HCT116 (cell line): ENCODE measurements around the gene ORC4. TPM values are rescaled to one million over a fixed set of nuclear protein-coding genes. Genes with fewer than 3 reads are reported as not detected.

ENCODE experiments used
- ATAC-seq: fragments of 200-7000 bp; cut with Tn5 transposase; 2 replicates; pipeline ENCODE4 v1.9.1; 2020; ENCODE audit warnings: mild to moderate bottlenecking, moderate library complexity
- BruUV-seq: library from RNA; stranded (reverse); fragments of 400-500 nt; replicated peaks from 2 replicates; lab custom pipeline; 2021; lab: Mats Ljungman, UMichigan
- CTCF ChIA-PET: fragments of 300-600 bp; sonication (Branson Sonifier 250); formaldehyde crosslinking; loops from one replicate; lab custom pipeline; 2021; ENCODE audit warnings: antibody characterized with exemption; lab: Charles Lee
- POLR2A ChIA-PET: fragments of 300-600, 350-600 bp; sonication (Branson Sonifier 250); formaldehyde crosslinking; loops from one replicate; lab custom pipeline; 2021; ENCODE audit warnings: antibody characterized with exemption; lab: Charles Lee
- RAD21 ChIA-PET, 2 experiments: fragments of 300-600 bp; sonication (Branson Sonifier 250); formaldehyde crosslinking; loops; one replicate each; lab custom pipeline; 2023; ENCODE audit warnings: low total read pairs in 2 of 2; ENCODE audit not compliant: uncharacterized antibody in 2 of 2, unreplicated experiment in 2 of 2, low non-redundant PET in 1 of 2; lab: Charles Lee
- DNase-seq: peaks from one replicate; pipeline ENCODE4 v3.0.0-alpha.2; 2010; ENCODE audit warnings: low read depth, low spot score
- H2AFZ ChIP-seq: fragments of 200-600 bp; shearing (Covaris generic), sonication (generic); 2 replicates; pipeline ENCODE4 v1.6.1; 2017; ENCODE audit warnings: low read depth, mixed run types, mixed read lengths, antibody characterized with exemption, low read length; ENCODE audit not compliant: poor library complexity, severe bottlenecking
- H3K27ac ChIP-seq: 2 replicates; pipeline ENCODE4 v1.5.1; 2012; ENCODE audit warnings: low read depth, low read length
- H3K27me3 ChIP-seq: fragments of 200-600 bp; sonication (generic); 2 replicates; pipeline ENCODE4 v1.6.1; 2016; ENCODE audit warnings: mixed run types, low read length, mixed read lengths; ENCODE audit not compliant: insufficient read depth
- H3K36me3 ChIP-seq, 2 experiments: fragments of 200-500 bp in 1 of 2; fragments of 200-600 bp in 1 of 2; sonication (Bioruptor generic) in 1 of 2; sonication (generic) in 1 of 2; 2 replicates each; pipeline versions ENCODE4 v1.5.1 to v1.6.1; 2014 to 2016; ENCODE audit warnings: low read length in 2 of 2, inconsistent platforms in 1 of 2, mixed read lengths in 1 of 2, mixed run types in 1 of 2; ENCODE audit not compliant: insufficient read depth in 2 of 2, control insufficient read depth in 1 of 2
- H3K4me1 ChIP-seq, 2 experiments: fragments of 200-600 bp in 1 of 2; sonication (generic) in 1 of 2; 2 replicates each; pipeline versions ENCODE4 v1.5.1 to v1.6.1; 2012 to 2017; ENCODE audit warnings: low read length in 2 of 2, inconsistent platforms in 1 of 2, mild to moderate bottlenecking in 1 of 2, mixed read lengths in 1 of 2, mixed run types in 1 of 2, moderate library complexity in 1 of 2; ENCODE audit not compliant: insufficient read depth in 2 of 2, control insufficient read depth in 1 of 2
- H3K4me2 ChIP-seq: fragments of 200-600 bp; sonication (generic); 2 replicates; pipeline ENCODE4 v1.6.1; 2017; ENCODE audit warnings: mixed run types, low read length, mixed read lengths
- H3K4me3 ChIP-seq, 2 experiments: fragments of 200-600 bp in 1 of 2; sonication (generic) in 1 of 2; replicated peaks in 1 of 2; 2 replicates each; pipeline ENCODE4 v1.5.1; 2011 to 2016; ENCODE audit warnings: low read length in 2 of 2, control low read depth in 1 of 2, low read depth in 1 of 2, mild to moderate bottlenecking in 1 of 2, mixed read lengths in 1 of 2, mixed run types in 1 of 2
- H3K79me2 ChIP-seq: fragments of 200-600 bp; sonication (generic); 2 replicates; pipeline ENCODE4 v1.6.1; 2017; ENCODE audit warnings: mild to moderate bottlenecking, mixed run types, low read length, moderate library complexity, mixed read lengths; ENCODE audit not compliant: insufficient read depth
- H3K9ac ChIP-seq: fragments of 200-600 bp; sonication (generic); 2 replicates; pipeline ENCODE4 v1.6.1; 2016; ENCODE audit warnings: low read length, mixed read lengths
- H3K9me2 ChIP-seq: fragments of 200-600 bp; sonication (generic), shearing (Covaris generic); 2 replicates; pipeline ENCODE4 v1.6.1; 2017; ENCODE audit warnings: mixed run types, mild to moderate bottlenecking, moderate library complexity; ENCODE audit not compliant: insufficient read depth
- H3K9me3 ChIP-seq, 2 experiments: fragments of 200-500 bp in 1 of 2; fragments of 200-600 bp in 1 of 2; sonication (Bioruptor generic) in 1 of 2; sonication (generic) in 1 of 2; 2 replicates each; pipeline ENCODE4 v1.6.1; 2014 to 2017; ENCODE audit warnings: low read length in 2 of 2, mixed read lengths in 2 of 2, inconsistent platforms in 1 of 2, low read depth in 1 of 2, mild to moderate bottlenecking in 1 of 2, mixed run types in 1 of 2, moderate library complexity in 1 of 2; ENCODE audit not compliant: control insufficient read depth in 1 of 2, insufficient read depth in 1 of 2
- H4K20me1 ChIP-seq: fragments of 200-600 bp; sonication (generic), shearing (Covaris generic); 2 replicates; pipeline ENCODE4 v1.6.1; 2017; ENCODE audit warnings: mixed run types, mild to moderate bottlenecking, moderate library complexity; ENCODE audit not compliant: insufficient read depth
- ATF3 ChIP-seq: IDR thresholded peaks from 2 replicates; pipeline ENCODE4 v1.6.1; 2012
- CBX3 ChIP-seq: IDR thresholded peaks from 2 replicates; pipeline ENCODE4 v1.6.1; 2012; ENCODE audit warnings: low read depth
- CTCF ChIP-seq, 3 experiments: fragments of 200-600 bp in 1 of 3; sonication (generic) in 1 of 3; IDR thresholded peaks in 2 of 3; conservative IDR thresholded peaks in 1 of 3; 2 replicates each; pipeline ENCODE4 v1.5.1; 2012 to 2017; ENCODE audit warnings: low read depth in 2 of 3, low read length in 2 of 3, antibody characterized with exemption in 1 of 3, borderline replicate concordance in 1 of 3, control low read depth in 1 of 3, mild to moderate bottlenecking in 1 of 3, mixed read lengths in 1 of 3, mixed run types in 1 of 3, moderate library complexity in 1 of 3; ENCODE audit not compliant: insufficient read depth in 1 of 3
- ELF1 ChIP-seq: IDR thresholded peaks from 2 replicates; pipeline ENCODE4 v1.6.1; 2012; ENCODE audit warnings: low read depth, borderline replicate concordance
- FOSL1 ChIP-seq: IDR thresholded peaks from 2 replicates; pipeline ENCODE4 v1.6.1; 2012; ENCODE audit warnings: low read depth
- JUND ChIP-seq: IDR thresholded peaks from 2 replicates; pipeline ENCODE4 v1.6.1; 2012
- MAX ChIP-seq: IDR thresholded peaks from 2 replicates; pipeline ENCODE4 v1.6.1; 2012
- RAD21 ChIP-seq: IDR thresholded peaks from 2 replicates; pipeline ENCODE4 v1.6.1; 2012; ENCODE audit warnings: low read depth, mild to moderate bottlenecking
- SP1 ChIP-seq: IDR thresholded peaks from 2 replicates; pipeline ENCODE4 v1.6.1; 2012; ENCODE audit warnings: low read depth
- SRF ChIP-seq: IDR thresholded peaks from 2 replicates; pipeline ENCODE4 v1.6.1; 2012; ENCODE audit warnings: low read depth
- TCF7L2 ChIP-seq: IDR thresholded peaks from 2 replicates; pipeline ENCODE4 v1.7.0; 2011; ENCODE audit warnings: borderline replicate concordance, inconsistent platforms; ENCODE audit not compliant: insufficient read depth, insufficient read length; ENCODE audit errors: extremely low read depth
- ZBTB33 ChIP-seq: IDR thresholded peaks from 2 replicates; pipeline ENCODE4 v1.6.1; 2011; ENCODE audit warnings: mild to moderate bottlenecking, low read length, moderate library complexity; ENCODE audit not compliant: insufficient replicate concordance; ENCODE audit errors: extremely low read depth
- ZNF274 ChIP-seq: fragments of 200-500 bp; sonication (Bioruptor generic); IDR thresholded peaks from 2 replicates; pipeline ENCODE4 v1.6.1; 2014; ENCODE audit warnings: mild to moderate bottlenecking, low read depth, low read length, inconsistent platforms
- intact Hi-C: fragments of 100-400 bp; cut with micrococcal nuclease; formaldehyde crosslinking; loops from 2 replicates; pipeline ENCODE4 v1.10.0; 2022
- total RNA-seq: library from RNA; stranded (reverse); gene quantifications from one replicate; pipeline ENCODE4 v1.2.1, GENCODE V29; 2021; ENCODE audit not compliant: unreplicated experiment

ORC4 gene
- total RNA-seq, 1 experiment from 2014 or later: 51.0 TPM

- no peak overlapping the region for H3K4me2 ChIP-seq
- H3K9me2 ChIP-seq: no peaks in the 10 kb centered on the region
- no peak overlapping the region for H2AFZ ChIP-seq
- no peak for DNase-seq
- peaks cover 41% of the 10 kb centered on the region for H3K79me2 ChIP-seq
- no peak for TF ChIP-seq TCF7L2
- no peak for TF ChIP-seq FOSL1
- no peak for TF ChIP-seq ATF3
- TF ChIP-seq ELF1: no peak
- no peak for TF ChIP-seq CBX3
- no peak for TF ChIP-seq SRF
- TF ChIP-seq CTCF (IDR thresholded peaks at IDR 0.05 in 2 of 3, conservative IDR thresholded peaks at IDR 0.05 in 1 of 3; ENCODE audit: borderline replicate concordance in 1 of 3, insufficient read depth in 1 of 3, low read depth in 2 of 3, low read length in 2 of 3): no peak
- no peak for TF ChIP-seq RAD21
- no peak for TF ChIP-seq MAX
- TF ChIP-seq ZNF274: no peak
- TF ChIP-seq SP1: no peak
- no peak for TF ChIP-seq JUND
- no peak for TF ChIP-seq ZBTB33
- ATAC-seq: no peak
- no peaks in the 10 kb centered on the region for H3K9me3 ChIP-seq
- intact Hi-C loops: no loop called here
- no peaks in the 10 kb centered on the region for H3K36me3 ChIP-seq
- H3K4me1 ChIP-seq: no peaks in the 10 kb centered on the region
- POLR2A ChIA-PET: interaction anchor here (0.8 kb wide), 1 partner anchor 8 kb away, joined by 3 read pairs; the partner anchor contains the start of genes MBD5 and ORC4
- H3K27ac ChIP-seq: no peak overlapping the region
- H3K27me3 ChIP-seq: no peaks in the 10 kb centered on the region
- no peak overlapping the region for H3K4me3 ChIP-seq
- BruUV-seq: no TSS peak
- no peaks in the 10 kb centered on the region for H4K20me1 ChIP-seq
- RAD21 ChIA-PET: no interaction called here
- H3K9ac ChIP-seq: no peak overlapping the region
- CTCF ChIA-PET: no interaction called here
These were observed 8.2 kb upstream of the ORC4 start for GRCh38 chr2:148028781-148029180.
